Hematopoietic multipotent progenitor cell treated with erythropoietin and hydrocortisone succinate and interleukin-3 and kit ligand, for 15 days (in vitro differentiated cells): Measurements from ENCODE around the gene PIGO.
A peak's percentile ranks its signal among the peaks of the same experiment; 100 is the strongest.

Experiments used
- DNase-seq: peaks from one replicate; pipeline ENCODE4 v3.0.0-alpha.2; 2015; ENCODE audit warnings: low spot score

The PIGO gene

DNA sequence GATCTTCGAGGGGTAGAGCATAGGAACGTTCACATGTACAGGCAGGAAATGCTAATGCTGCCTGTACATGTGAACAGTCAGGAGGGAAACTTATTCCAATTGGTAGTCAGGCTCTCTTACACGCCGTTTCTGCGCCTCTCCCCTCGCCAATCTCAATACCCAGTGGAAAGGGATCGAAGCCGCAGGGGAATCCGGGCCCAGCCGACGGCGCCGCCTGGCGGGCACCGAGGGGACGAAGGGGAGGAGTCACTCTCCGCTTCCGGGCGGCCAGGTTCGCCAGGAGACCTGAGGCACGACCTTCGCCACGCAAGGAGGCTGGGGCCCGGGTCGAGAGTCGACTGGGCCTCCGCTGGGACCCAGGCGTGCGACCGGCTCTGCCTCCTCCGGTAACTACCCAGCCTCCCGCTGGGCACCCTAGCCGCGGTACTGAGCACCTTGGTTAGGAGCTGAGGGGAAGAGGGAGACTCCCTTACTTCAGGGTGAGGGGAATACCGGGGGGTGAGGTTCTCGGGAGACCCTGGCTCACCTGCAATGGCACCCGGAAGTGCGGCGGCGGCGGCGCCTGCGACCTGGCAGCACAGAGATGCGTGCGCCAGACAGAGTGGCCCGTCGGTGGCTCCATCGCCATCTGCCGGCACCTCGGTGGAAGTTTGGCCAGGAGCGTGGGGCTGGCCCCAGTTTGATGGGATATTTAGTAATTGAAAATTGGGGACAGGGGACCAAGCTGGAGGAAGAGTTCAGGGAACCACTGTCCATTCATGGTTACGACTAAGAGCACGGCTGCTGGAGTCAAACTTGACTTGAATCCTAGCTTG is at the start of gene PIGO:
Gene PIGO, minus strand, starts transcription at position 557 of the 815 bp plus-strand sequence. CDS start 1,026 bp downstream, outside the sequence.
- peak; percentile 89 for DNase-seq

DNA sequence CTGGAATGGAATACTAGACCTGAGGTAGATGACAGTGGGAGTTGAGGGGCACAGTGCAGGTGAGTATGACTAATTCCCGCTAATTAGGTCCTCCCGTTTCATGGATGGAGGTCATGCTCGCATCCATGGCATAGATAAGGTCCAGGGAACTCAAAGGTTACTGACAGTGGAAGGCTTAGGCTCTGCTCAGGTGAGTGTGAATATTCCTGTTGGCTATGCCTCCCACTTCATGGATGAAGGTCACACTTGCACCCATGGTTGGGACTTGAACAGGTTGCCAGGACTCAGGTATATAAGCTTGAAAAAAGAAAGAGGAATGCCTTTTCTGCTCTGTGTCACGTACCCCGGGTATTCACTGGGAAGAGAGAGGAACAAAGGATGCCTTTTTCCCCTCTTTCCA is 45.6 kb upstream of the PIGO start:
- DNase-seq: no peak

DNA sequence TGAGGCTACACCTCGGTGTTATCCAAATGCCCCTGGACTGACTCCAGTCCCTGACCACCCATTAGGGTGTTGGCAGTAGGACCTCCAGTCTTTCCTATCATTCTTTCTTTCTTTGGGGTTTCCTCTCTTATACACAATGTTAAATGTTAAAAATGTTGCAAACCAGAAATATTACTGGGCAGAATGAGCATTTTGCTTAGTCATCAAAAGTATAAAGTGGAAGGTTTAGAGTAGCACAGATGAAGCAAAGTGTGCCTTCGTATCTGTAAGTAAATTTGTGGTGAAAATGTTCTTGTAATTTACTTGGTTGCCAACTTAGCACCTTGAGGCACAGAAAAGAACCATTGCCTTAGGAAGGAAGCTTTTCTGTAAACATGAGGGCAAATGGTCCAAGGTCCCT is 43.7 kb upstream of the PIGO start:
- no peak for DNase-seq

DNA sequence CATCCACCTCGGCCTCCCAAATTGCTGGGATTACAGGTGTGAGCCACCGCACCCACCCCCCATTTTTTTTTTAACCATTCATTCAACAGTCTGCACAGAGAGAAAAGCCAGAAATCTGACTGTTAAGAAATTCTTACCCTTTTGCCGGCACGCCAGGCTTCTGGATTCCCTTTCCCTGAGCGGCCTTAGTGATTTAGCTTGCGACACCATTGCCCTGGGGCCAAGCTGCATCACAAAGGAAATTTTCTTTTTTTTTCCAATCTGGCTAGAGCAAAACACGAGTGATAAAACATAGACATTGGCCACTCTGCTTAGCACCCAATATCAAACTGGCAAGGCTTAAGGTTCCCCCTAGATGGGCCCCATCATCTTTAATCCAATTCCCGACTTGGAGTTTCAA is 40.5 kb upstream of the PIGO start:
- no peak for DNase-seq

DNA sequence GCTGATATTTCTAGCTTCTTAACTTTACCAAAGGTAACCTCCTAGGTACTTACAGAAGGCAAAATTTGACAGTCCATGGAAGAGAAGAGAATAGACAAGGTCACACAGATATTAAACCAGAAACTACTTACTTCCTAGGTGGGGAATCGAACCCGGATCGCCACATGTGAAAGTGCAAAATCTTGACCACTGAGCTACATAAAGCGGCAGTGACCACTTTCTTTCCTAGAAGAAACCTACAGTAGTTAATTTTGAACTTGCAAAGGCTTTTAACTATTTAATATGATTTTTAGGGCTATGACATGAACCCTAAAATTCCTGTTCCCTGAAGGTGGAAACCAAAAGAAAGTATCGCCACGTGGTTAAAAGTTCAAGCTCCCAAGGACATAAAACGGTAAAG is 39.6 kb upstream of the PIGO start:
- no peak for DNase-seq

DNA sequence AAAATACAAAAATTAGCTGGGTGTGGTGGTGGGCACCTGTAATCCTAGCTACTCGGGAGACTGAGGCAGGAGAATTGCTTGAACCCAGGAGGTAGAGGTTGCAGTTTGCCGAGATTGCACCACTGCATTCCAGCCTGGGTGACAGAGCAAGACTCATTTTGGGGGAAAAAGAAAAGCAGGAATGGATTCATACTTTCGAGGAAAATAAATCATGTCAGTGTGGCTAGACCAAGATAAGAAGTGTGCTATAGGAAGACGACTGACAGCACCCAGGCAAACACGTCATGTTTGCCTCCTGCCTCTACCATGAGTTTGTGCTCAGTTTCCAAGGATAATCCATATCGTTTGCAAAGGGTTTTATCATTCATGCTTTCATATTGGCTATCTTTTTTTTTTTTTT is 38.5 kb upstream of the PIGO start:
- no peak for DNase-seq

DNA sequence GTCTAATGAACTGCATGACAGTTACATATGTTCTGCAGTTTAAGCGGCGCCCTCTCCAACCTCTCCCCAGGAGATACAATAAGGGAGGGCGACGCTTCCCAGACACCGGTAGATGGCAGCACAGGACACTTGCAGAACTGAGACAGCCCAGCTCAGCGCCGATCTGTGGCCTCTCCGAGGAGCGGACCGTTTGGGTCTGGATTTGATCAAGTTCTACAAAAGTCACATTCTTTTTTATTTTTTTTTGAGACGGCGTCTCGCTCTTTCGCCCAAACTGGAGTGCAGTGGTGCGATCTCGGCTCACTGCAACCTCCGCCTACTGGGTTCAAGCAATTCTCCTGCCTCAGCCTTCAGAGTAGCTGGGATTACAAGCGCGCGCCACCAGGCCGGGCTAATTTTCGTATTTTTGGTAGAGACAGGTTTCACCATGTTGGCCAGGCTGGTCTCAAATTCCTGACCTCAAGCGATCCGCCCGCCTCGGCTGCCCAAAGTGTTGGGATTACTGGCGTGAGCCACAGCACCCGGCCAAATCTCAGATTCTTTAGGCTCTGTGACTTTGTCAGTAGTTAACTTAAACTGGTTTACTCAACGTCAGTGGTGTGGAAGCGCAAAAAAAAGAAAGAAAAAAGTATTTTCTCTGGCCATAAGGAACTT is 20.6 kb upstream of the PIGO start:
- DNase-seq: peak; percentile 93

DNA sequence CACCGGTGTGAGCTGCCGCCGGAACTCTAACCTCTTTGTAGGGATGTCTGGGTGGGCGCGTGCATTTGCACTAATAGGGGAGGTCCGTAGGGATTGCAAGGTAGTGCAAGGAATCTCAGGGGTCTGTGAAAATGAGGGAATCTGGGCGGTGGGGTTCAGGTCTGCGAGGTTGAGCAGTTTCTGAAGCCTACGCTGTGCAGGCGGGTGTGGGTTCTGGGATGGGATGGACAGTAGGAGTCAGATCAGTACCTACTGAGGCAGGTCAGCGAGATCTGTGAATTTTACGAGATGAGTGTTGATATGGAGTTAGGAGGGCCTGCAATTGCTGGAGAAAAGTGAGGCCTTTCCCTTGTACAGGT is 20.1 kb upstream of the PIGO start:
- DNase-seq: no peak

DNA sequence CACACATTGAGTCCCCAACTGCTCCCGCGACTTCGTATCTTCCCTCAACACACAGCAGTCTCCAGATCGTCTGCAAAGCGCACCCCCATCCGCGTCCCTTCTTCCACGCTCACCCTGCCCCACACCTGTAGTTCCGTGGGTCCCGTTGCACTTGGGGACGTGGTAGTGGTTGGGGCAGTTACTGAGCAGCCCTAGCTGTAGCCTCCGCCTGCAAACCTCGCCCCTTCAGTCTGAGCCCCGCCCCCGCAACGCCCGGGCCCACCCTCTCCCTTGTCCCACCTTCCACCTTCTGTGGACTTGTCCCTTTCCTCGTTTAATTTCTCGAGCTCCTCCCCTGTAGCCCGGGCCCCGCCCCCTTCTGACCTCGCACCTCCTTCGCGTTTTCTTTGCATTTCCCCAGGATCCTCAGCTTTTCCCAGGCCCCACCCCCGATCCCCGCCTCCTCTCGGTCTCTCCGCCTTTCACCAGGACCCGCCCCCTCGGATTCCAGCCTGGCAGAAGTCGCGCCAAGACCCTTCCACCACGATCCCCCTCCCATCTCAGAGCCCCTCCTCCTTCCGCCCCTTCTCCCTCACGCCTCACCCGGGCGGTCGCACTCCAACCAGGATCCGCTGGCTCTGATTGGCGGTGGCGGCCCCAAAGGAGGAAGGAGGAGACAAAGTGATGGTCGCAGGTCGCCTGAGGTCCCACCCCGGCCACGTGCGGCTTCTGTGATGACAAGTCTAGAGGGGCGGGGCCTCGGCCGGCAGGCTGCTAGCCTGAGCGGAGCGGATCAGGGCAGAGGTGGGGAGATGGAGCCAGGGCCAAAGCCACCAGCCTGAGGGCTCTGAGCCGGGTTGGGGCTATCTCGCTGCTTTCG is 19.5 kb upstream of the PIGO start, which contains the start of gene ATOSB:
Gene ATOSB, minus strand, starts transcription at position 183 of the 859 bp plus-strand sequence. CDS start 7,588 bp downstream, outside the sequence.
- peak; percentile 93 for DNase-seq

DNA sequence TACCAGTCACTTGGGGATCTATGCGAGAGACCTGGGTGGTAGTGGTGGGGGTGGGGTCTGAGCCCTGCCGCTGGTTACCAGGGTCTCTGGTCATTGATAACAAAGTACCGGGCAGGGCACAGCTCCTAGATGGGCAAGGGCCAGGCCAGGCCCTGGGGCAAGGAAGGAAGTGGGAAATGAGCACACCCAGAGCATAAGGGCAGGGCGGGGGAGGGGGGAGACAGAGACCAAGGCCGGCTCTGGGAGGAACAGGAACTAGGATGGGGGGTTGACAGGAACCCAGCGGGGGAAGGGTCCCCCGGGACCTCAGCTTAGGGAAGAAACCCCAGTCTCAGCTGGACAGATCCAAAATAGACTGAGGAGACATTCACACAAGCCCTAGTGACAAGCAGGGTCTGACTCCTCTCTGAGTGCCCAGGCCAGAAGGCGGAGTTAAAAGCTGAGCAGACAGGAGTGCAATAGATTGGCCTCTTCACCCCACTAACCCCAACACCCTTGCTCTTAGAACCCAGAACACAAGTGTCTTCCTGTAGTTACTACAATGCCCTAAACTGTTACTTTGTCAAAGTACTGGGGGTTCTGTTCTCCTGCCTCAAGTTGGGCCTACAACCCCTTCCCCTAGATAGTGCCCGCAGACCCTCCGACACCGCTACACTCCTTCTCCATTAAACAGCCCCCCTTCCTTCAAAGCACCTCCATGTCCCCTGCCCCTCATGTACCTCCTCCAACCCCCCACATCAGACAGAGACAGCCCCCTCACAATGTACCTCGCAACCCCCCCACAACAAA is 18.6 kb upstream of the PIGO start:
- peak; percentile 71 for DNase-seq

DNA sequence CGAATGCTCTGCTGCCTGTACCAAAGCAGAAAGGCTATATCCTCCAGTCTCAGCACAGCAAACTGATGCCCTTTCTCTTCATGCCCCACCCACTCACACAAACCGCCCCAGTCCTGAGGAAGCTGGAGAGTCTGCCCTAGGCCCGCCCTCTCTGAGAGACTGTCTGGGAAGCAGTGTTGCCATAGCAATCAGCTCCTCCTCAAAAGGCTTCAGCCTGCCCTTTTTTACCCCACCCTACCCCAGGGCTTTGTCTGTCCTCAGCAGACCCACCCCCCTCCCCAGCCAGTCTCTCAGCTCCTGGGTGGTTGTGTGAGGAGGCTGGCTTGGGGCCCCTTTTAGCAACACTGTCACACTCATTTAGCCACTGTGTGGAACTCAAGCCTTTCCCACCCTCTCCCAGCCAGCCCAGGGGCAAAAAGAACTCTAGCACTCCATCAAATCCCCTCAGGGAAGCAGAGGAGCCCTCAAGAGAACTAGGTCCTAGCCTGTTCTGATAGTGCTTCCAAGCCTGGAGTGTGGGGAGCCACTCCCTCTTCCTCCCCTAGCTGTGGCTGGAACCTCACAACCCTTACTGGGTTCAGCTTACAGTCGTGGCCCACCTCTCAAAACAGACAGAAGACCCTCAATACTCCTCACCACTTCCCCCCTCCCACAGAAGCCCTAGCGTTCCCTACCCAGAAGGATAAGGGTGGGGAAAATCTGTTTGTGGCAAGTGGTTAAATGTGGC is 17.9 kb upstream of the PIGO start:
- peak; percentile 85 for DNase-seq

DNA sequence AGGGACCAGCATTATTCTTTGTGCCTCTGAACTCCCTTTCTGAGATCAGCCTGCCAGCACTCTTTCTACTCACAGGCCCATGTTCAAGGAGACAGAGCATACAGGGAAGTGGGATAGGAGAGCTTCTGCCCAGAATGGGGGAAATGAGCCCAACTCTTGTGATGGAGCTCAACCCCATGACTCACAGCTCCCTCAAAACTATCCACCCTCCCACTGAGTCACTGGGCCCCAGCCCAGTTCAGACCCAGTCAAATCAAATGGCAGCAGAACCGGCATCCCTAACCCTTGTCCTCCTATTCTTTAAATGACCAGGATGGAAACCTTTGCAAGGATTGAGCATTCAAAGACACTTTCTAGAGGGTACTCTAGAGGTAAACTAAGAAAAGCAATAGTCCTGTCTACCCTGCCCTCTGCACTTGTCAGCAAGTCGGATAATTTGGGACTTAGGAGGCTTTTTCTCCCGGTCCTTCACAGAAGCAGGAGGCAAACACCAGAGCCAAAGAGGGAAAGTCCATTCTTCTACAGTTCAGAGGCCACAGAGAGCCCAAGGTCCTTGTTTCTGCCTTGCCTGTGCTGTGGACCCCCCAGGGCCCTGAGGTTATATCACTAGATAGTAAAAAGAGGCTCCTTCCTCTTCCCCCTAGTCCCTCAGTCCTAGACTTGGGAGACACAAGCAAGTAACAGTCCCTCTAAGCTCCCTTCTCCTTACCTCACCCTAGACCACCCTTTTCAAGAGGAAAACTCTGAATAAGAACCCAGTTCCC is 16.0 kb upstream of the PIGO start:
- peak; percentile 78 for DNase-seq

DNA sequence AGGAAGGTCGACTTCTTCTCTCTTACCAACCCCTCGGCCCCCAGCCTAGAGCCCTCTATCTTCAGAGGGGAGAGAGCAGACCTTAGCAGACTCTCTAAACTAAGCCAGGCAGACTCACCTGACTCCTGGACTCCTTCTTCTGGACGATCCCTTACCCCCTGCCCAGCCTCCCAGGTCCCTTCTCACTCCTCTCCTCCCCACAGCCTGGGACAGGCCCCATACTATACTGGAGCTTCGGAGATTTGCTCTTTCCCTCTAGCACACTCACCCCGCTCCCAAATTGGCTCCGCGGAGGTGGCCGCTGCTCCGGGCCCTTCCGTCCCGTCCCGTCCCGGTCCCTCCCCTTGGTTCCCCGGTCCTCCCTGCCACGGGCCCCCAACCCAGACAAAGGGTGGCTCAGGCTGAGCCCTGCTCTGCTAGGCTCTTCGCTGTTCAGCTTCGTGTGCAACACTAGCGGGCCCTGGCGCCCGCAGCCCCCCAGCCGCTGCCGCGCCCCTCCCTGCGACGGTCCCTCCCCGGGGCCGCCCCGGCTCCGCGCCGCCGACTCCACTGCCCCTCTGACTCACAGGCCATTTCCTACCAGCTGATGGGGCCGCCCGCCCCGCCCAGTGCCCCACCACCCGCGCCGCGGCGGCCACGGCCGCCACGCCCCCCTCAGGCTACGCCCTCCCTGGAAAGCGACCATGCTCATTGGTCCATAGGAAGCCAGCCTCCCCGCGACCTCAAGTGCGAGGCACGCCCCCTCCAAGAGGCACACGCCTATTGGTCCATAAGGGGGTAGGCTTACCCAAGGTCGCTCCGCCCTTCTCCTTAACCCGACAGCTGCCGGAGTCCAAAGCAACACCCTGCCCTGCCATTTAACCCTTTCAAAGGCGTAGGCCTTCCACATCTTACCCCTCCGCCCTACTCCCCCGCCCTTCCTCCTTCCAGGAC is 14.9 kb upstream of the PIGO start:
- DNase-seq: peak; percentile 100

DNA sequence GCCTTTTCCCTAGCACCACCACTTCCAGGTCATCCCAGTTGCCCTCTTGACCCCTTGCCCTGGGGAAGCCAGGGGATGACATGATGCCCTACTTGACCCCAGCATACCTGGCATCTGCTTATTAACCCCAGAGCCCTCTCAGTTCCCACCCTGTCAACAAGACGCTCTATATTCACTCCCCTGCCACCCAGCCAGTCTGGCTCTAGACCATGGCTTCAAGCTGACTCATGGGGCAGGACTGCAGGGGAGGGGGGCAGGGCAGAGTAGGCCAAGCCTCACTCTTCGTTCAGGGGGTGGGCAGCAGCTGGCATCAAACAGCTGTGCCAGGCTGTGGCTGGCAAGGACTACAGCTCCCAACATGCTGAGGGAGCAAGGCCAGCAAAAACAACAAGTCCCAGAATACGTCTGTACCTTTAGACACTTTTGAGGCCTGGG is 14.0 kb upstream of the PIGO start:
- peak; percentile 92 for DNase-seq

DNA sequence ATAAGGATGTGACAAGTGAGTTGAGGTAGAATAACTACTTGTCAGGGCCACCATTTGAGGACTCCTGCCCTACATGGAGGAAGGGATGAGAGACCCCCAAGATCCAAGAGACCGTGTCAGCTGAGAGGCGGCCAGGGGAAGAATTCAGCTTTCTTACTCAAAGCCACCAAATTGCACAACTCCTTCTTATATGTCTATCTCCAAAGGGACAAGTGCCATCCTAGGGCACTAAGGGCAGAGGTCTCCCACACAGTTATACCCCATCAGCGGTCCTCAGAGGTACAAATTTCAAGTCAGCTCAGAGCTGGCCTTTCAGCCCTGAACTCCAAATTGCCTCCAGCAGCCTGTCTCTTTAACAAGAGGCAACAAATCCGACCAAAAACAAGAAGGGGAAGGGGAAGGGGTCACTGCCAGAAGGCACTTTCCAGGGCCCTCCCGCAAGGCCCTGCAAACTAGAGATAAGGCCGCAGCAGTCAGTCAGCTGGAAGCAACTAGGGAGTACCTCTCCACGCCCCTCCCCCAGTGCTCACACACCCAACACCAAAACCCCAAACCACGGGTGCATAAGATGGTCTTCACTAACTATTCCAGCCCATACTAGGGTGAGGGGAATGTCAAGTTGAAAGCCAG is 12.7 kb upstream of the PIGO start:
- peak; percentile 95 for DNase-seq

DNA sequence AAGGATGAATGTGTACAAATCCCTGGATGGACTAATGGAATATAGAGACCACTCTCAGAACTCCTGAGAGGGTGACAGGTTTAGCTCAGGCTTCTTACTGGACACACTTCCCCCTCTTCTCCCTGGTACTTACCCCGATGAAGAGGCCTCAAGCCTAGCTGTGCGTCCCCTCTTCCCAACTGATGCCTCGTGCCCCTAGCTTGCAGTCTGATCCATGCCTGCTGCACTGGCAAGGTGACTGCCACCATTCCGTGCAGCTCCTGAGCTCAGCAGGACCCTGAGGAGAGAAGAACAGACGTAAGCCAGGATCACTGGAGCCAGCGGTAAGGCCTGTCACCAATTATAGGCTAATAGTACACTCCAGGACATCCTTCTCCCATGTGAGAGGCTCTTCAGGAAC is 12.1 kb upstream of the PIGO start:
- DNase-seq: peak; percentile 23

DNA sequence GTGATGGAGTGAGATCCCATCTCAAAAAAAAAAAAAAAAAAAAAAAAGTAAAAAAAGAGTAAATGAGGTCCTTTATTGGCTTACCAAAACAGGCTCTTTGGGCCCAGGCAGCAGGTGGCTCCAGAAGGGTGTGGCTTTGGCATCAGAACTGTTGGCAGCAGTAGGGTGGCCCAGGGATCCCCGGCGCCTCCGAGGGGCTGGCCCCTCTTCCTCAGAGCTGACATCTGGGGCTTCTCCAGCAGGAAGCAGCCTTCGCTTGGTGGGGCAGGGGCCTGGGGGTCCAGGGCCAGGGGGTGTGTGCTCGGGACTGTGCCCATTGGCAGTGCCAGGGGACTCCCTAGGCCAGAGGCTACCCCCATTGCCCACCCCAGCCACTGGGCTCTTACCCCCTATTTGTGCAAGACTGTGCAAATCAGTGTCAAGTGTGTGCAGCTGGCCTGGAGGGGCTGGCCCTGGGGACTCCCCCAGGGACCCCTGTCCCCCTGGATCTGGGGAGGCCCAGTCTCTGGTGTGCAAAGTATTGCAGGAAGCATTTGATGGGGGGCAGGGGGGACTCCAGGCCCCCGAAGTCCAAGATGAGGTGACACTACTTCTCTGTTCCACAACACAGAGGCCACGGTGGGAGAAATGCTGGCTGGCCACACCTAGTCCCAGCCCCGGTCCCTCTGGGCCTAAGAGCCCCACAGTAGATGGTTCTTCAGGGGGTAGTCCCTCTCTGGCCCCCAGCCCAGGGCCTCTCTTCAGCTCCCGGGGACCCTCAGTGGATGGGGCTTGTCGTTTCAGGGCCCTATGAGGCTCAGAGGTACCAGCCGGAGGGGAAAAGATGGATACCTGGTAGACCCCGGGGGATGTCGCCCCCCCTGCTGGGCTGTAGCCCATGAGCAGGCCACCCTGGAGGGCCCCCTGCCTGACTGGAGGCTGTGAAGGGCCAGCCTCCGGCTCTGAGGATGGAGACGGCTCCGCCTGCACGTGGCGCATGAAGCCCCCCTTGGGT is 11.2 kb upstream of the PIGO start:
- DNase-seq: peak; percentile 67
